WTC11 (cell line): ENCODE measurements around the gene ANO9. TPM values are rescaled to one million over a fixed set of nuclear protein-coding genes. Genes with fewer than 3 reads are reported as not detected.
A peak's percentile ranks its signal among the peaks of the same experiment; 100 is the strongest.

Experiments used
- ATAC-seq: fragments of 200-7000 bp; cut with Tn5 transposase; 2 replicates; pipeline ENCODE4 v1.10.0; 2021; ENCODE audit warnings: mild to moderate bottlenecking, moderate library complexity
- CTCF ChIA-PET: fragments of 300-600 bp; sonication (Branson Sonifier 250); formaldehyde crosslinking; loops from one replicate; lab custom pipeline; 2021; ENCODE audit warnings: antibody characterized with exemption; lab: Charles Lee
- POLR2A ChIA-PET: fragments of 350-600 bp; sonication (Branson Sonifier 250); formaldehyde crosslinking; loops from one replicate; lab custom pipeline; 2021; ENCODE audit warnings: antibody characterized with exemption; lab: Charles Lee
- DNase-seq: peaks from one replicate; pipeline ENCODE4 v3.0.0; 2021; ENCODE audit warnings: low spot score
- H3K27ac Mint-ChIP-seq: 2 replicates; pipeline ENCODE4 v1.8.0; 2021; ENCODE audit warnings: mixed read lengths
- H3K27me3 Mint-ChIP-seq: 2 replicates; pipeline ENCODE4 v1.8.0; 2021; ENCODE audit warnings: low read depth, mild to moderate bottlenecking, moderate library complexity, mixed read lengths
- H3K36me3 Mint-ChIP-seq: 2 replicates; pipeline ENCODE4 v1.8.0; 2021; ENCODE audit warnings: mixed read lengths
- H3K4me1 Mint-ChIP-seq: 2 replicates; pipeline ENCODE4 v1.8.0; 2022; ENCODE audit warnings: mixed read lengths
- H3K4me3 Mint-ChIP-seq: 2 replicates; pipeline ENCODE4 v1.8.0; 2021; ENCODE audit warnings: mild to moderate bottlenecking, moderate library complexity, mixed read lengths
- H3K9me3 Mint-ChIP-seq: 2 replicates; pipeline ENCODE4 v1.8.0; 2021; ENCODE audit warnings: mixed read lengths
- E2F4 ChIP-seq: sonication (generic); formaldehyde crosslinking; IDR thresholded peaks from 2 replicates; pipeline ENCODE4 v1.8.1; 2022; ENCODE audit warnings: low read depth, mild to moderate bottlenecking, moderate library complexity, missing genetic modification reagents, borderline replicate concordance
- E2F5 ChIP-seq: sonication (generic); formaldehyde crosslinking; IDR thresholded peaks from 2 replicates; pipeline ENCODE4 v1.8.1; 2022; ENCODE audit warnings: mild to moderate bottlenecking, moderate library complexity, missing genetic modification reagents
- ESRRA ChIP-seq: sonication (generic); formaldehyde crosslinking; IDR thresholded peaks from 2 replicates; pipeline ENCODE4 v1.8.1; 2022; ENCODE audit warnings: mild to moderate bottlenecking, missing genetic modification reagents, borderline replicate concordance
- FOXJ3 ChIP-seq: sonication (generic); formaldehyde crosslinking; IDR thresholded peaks from 2 replicates; pipeline ENCODE4 v1.9.0; 2021; ENCODE audit warnings: missing genetic modification reagents, mild to moderate bottlenecking, borderline replicate concordance
- FOXP1 ChIP-seq: sonication (generic); formaldehyde crosslinking; IDR thresholded peaks from 2 replicates; pipeline ENCODE4 v1.8.0; 2022; ENCODE audit warnings: missing genetic modification reagents, mild to moderate bottlenecking, moderate library complexity, borderline replicate concordance
- JAZF1 ChIP-seq: fragments of 250-450 bp; sonication (Bioruptor Pico); IDR thresholded peaks from 2 replicates; pipeline ENCODE4 v1.9.0; 2021; ENCODE audit warnings: moderate library complexity, mild to moderate bottlenecking, inconsistent platforms
- MXD4 ChIP-seq: fragments of 250-450 bp; sonication (Bioruptor Pico); IDR thresholded peaks from 2 replicates; pipeline ENCODE4 v1.8.0; 2021; ENCODE audit warnings: mild to moderate bottlenecking, moderate library complexity, borderline replicate concordance
- NFE2L1 ChIP-seq: sonication (generic); formaldehyde crosslinking; IDR thresholded peaks from 2 replicates; pipeline ENCODE4 v1.8.1; 2023; ENCODE audit warnings: missing genetic modification reagents
- NR2C2 ChIP-seq: sonication (generic); formaldehyde crosslinking; IDR thresholded peaks from 2 replicates; pipeline ENCODE4 v1.8.0; 2022; ENCODE audit warnings: mild to moderate bottlenecking, missing genetic modification reagents
- RORB ChIP-seq: fragments of 250-450 bp; sonication (Bioruptor Pico); IDR thresholded peaks from 2 replicates; pipeline ENCODE4 v1.9.0; 2021; ENCODE audit warnings: mild to moderate bottlenecking
- TEAD1 ChIP-seq: sonication (generic); formaldehyde crosslinking; IDR thresholded peaks from 2 replicates; pipeline ENCODE4 v1.8.0; 2022; ENCODE audit warnings: mild to moderate bottlenecking, missing genetic modification reagents
- USF1 ChIP-seq: sonication (generic); formaldehyde crosslinking; IDR thresholded peaks from 2 replicates; pipeline ENCODE4 v1.8.0; 2022; ENCODE audit warnings: mild to moderate bottlenecking, missing genetic modification reagents
- ZBTB43 ChIP-seq: sonication (generic); formaldehyde crosslinking; IDR thresholded peaks from 2 replicates; pipeline ENCODE4 v1.8.1; 2023; ENCODE audit warnings: mild to moderate bottlenecking, missing genetic modification reagents
- ZNF512 ChIP-seq: sonication (generic); formaldehyde crosslinking; IDR thresholded peaks from 2 replicates; pipeline ENCODE4 v1.8.1; 2022; ENCODE audit warnings: missing genetic modification reagents, borderline replicate concordance
- total RNA-seq: library from RNA; stranded (reverse); gene quantifications from 3 replicates; pipeline ENCODE4 v1.2.3, GENCODE V29; 2021
- TF ChIP-seq, protein P1 (sequence below): sonication (generic); formaldehyde crosslinking; IDR thresholded peaks from 2 replicates; pipeline ENCODE4 v1.8.1; 2023; ENCODE audit warnings: mild to moderate bottlenecking, missing genetic modification reagents, moderate library complexity

Gene ANO9
- total RNA-seq, 1 experiment from 2014 or later = 13.2 TPM

- H3K4me3 Mint-ChIP-seq = no peak overlapping the region
- H3K27me3 Mint-ChIP-seq = peaks cover 3% of the 10 kb centered on the region; the same call in 1 of the 2 replicates
- TF ChIP-seq ZNF512 (CRISPR knock-in tag) (no peak), TEAD1 (CRISPR knock-in tag) (no peak), RORB (CRISPR knock-in tag) (no peak), NR2C2 (CRISPR knock-in tag) (no peak), ZBTB43 (CRISPR knock-in tag) (no peak), FOXJ3 (CRISPR knock-in tag) (no peak), FOXP1 (CRISPR knock-in tag) (no peak), NFE2L1 (CRISPR knock-in tag) (no peak)
- H3K4me1 Mint-ChIP-seq = peaks cover 10% of the 10 kb centered on the region
- H3K9me3 Mint-ChIP-seq = no peaks in the 10 kb centered on the region
- DNase-seq (no peak), ATAC-seq (no peak)
- POLR2A ChIA-PET = no interaction called here
- no peaks in the 10 kb centered on the region for H3K36me3 Mint-ChIP-seq
- H3K27ac Mint-ChIP-seq = no peak overlapping the region
- CTCF ChIA-PET = interaction anchor here (0.6 to 1.7 kb wide), 3 partner anchors 34 to 38 kb away, joined by 3 to 4 read pairs (median 3); no protein-coding TSS in a partner anchor
Observed at GRCh38 chr11:444396-445144, 2.8 kb upstream of the ANO9 start.

GRCh38 chr11:443542-444199 is 1.9 kb upstream of the ANO9 start:
- no peak overlapping the region for H3K27ac Mint-ChIP-seq
- no peaks in the 10 kb centered on the region for H3K9me3 Mint-ChIP-seq
- peaks cover 3% of the 10 kb centered on the region; the same call in 1 of the 2 replicates for H3K27me3 Mint-ChIP-seq
- no peak for TF ChIP-seq E2F5 (CRISPR knock-in tag)
- TF ChIP-seq USF1 (CRISPR knock-in tag) = peak; percentile 61; the same call in 1 of the 2 replicates
- TF ChIP-seq, protein P1, sequence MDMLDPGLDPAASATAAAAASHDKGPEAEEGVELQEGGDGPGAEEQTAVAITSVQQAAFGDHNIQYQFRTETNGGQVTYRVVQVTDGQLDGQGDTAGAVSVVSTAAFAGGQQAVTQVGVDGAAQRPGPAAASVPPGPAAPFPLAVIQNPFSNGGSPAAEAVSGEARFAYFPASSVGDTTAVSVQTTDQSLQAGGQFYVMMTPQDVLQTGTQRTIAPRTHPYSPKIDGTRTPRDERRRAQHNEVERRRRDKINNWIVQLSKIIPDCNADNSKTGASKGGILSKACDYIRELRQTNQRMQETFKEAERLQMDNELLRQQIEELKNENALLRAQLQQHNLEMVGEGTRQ = peak; percentile 83
- no peak for TF ChIP-seq JAZF1 (CRISPR knock-in tag)
- TF ChIP-seq, all 79 proteins: peak for 2
- Mint-ChIP-seq H3K4me1 (peaks cover 8% of the 10 kb centered on the region), H3K4me3 (no peak overlapping the region), H3K36me3 (no peaks in the 10 kb centered on the region)
- POLR2A ChIA-PET = interaction anchor here (0.6 kb wide), 1 partner anchor 13 kb away, joined by 3 read pairs; no protein-coding TSS in a partner anchor
- DNase-seq (no peak), ATAC-seq (no peak)
- CTCF ChIA-PET = interaction anchor here (0.6 to 1.7 kb wide), 3 partner anchors 33 to 39 kb away, joined by 3 to 6 read pairs (median 4); no protein-coding TSS in a partner anchor

DNA sequence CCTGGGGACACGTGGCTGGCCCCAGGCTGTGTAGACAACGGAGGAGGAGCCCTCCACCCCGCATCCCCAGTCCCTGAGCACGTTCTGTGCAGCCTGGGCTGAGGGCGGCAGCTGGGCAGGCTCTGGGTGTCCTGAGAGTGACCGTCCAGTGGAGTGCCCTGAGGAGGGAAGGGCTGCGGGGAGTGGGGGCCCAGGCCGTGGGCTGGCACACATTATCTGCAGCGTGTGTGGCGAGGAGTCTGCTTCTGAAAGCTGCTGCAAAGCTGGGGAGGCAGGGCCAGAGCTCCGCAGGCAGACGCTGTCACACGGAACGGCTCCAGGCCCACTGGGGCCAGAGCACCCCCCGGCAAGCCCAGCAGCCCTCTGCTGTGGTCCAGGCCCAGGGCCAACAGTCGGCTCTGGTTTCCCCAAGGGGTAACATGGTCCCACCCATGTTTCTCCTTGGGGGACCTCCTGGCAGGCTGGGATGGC is 835 bp upstream of the ANO9 start:
- Mint-ChIP-seq H3K27me3 (peaks cover 3% of the 10 kb centered on the region; the same call in 1 of the 2 replicates), H3K27ac (no peak overlapping the region), H3K36me3 (no peaks in the 10 kb centered on the region), H3K9me3 (no peaks in the 10 kb centered on the region), H3K4me3 (no peak overlapping the region), H3K4me1 (peaks cover 7% of the 10 kb centered on the region)
- CTCF ChIA-PET = interaction anchor here (1.0 kb wide), 1 partner anchor 38 kb away, joined by 6 read pairs; no protein-coding TSS in a partner anchor
- no peak for ATAC-seq
- TF ChIP-seq MXD4 (CRISPR knock-in tag) = no peak
- no peak for TF ChIP-seq USF1 (CRISPR knock-in tag)
- no peak for TF ChIP-seq ESRRA (CRISPR knock-in tag)
- TF ChIP-seq E2F4 (CRISPR knock-in tag) = no peak
- no peak for DNase-seq
- POLR2A ChIA-PET = no interaction called here
